DND-41 (cell line): ENCODE data around the gene DLGAP1.

Experiments
- ATAC-seq: fragments of 200-7000 bp; cut with Tn5 transposase; 3 replicates; pipeline ENCODE4 v1.9.1; 2021; ENCODE audit warnings: low read depth; ENCODE audit not compliant: insufficient read depth
- DNase-seq: peaks from one replicate; pipeline ENCODE4 v3.0.0-alpha.2; 2020
- H2AFZ ChIP-seq: 2 replicates; pipeline ENCODE4 v1.6.0; 2012; ENCODE audit warnings: low read depth, low read length
- H3K27ac ChIP-seq: 2 replicates; pipeline ENCODE4 v1.5.1; 2012; ENCODE audit warnings: low read length, inconsistent platforms
- H3K27me3 ChIP-seq: fragments of 200-600 bp; sonication (generic); 2 replicates; pipeline ENCODE4 v1.6.0; 2012; ENCODE audit warnings: low read length, mild to moderate bottlenecking, inconsistent platforms; ENCODE audit not compliant: insufficient read depth, poor library complexity
- H3K36me3 ChIP-seq: 2 replicates; pipeline ENCODE4 v1.5.1; 2012; ENCODE audit warnings: low read length, inconsistent platforms; ENCODE audit not compliant: insufficient read depth
- H3K4me1 ChIP-seq: 2 replicates; pipeline ENCODE4 v1.5.1; 2012; ENCODE audit warnings: mild to moderate bottlenecking, low read length; ENCODE audit not compliant: insufficient read depth
- H3K4me2 ChIP-seq: 2 replicates; pipeline ENCODE4 v1.6.0; 2012; ENCODE audit warnings: mild to moderate bottlenecking, moderate library complexity, low read length, inconsistent platforms; ENCODE audit not compliant: insufficient read depth
- H3K4me3 ChIP-seq, 2 experiments: fragments of 200-600 bp in 1 of 2; shearing (Covaris generic) in 1 of 2; 2 replicates each; pipeline ENCODE4 v1.5.1; 2012 to 2016; ENCODE audit warnings: inconsistent platforms in 2 of 2, low read length in 2 of 2, mild to moderate bottlenecking in 2 of 2, low read depth in 1 of 2, moderate library complexity in 1 of 2
- H3K79me2 ChIP-seq: 2 replicates; pipeline ENCODE4 v1.6.0; 2012; ENCODE audit warnings: low read length, inconsistent platforms; ENCODE audit not compliant: insufficient read depth
- H3K9ac ChIP-seq: 2 replicates; pipeline ENCODE4 v1.6.0; 2012; ENCODE audit warnings: low read depth, mild to moderate bottlenecking, inconsistent platforms, low read length, moderate library complexity
- H3K9me3 ChIP-seq: 2 replicates; pipeline ENCODE4 v1.5.1; 2012; ENCODE audit warnings: low read length, moderate library complexity, mild to moderate bottlenecking, inconsistent platforms; ENCODE audit not compliant: insufficient read depth, severe bottlenecking
- H4K20me1 ChIP-seq: 2 replicates; pipeline ENCODE4 v1.6.0; 2012; ENCODE audit warnings: low read length; ENCODE audit not compliant: insufficient read depth
- EZH2 ChIP-seq: IDR thresholded peaks from 3 replicates; pipeline ENCODE4 v1.6.1; 2012; ENCODE audit warnings: borderline replicate concordance, low read depth, mild to moderate bottlenecking, moderate library complexity, low read length, inconsistent platforms; ENCODE audit not compliant: severe bottlenecking
- TF ChIP-seq, protein P1 (sequence below): IDR thresholded peaks from 2 replicates; pipeline ENCODE4 v1.5.1; 2012; ENCODE audit warnings: borderline replicate concordance, low read length, moderate library complexity, mild to moderate bottlenecking; ENCODE audit not compliant: poor library complexity, severe bottlenecking; ENCODE audit errors: extremely low read depth

DLGAP1 gene

DNA sequence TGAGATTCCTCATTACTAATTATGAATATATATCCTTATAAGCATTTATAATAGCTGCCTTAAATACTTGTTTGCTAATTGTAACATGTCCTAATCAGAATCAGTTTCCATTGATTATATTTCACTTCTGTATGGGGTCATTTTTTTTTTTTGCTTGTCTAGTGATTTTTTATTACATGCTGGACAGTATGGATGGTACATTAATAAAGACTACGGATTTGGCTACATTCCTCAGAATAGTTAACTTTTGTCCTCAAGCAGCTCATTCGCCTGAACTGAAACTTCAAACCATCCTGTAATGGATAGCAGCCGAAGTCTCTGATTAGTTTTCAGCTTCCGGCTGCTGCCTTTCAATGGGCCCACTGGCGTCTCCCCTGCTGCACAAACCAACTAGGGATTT lies 993.4 kb downstream of the DLGAP1 start:
- Histone ChIP-seq H3K4me1 (0 out of 2 replicates have a peak, but pooled peaks cover 3% of the 10 kb centered on the region), H4K20me1 (peaks cover 13% of the 10 kb centered on the region; the same call in 1 of the 2 replicates), H3K9ac (no peak overlapping the region), H3K36me3 (peaks cover 37% of the 10 kb centered on the region), H3K27ac (no peak overlapping the region), H3K27me3 (no peaks in the 10 kb centered on the region), H3K4me2 (no peak overlapping the region), H3K9me3 (no peaks in the 10 kb centered on the region), H3K4me3 (no peak overlapping the region), H2AFZ (no peak overlapping the region), H3K79me2 (peaks cover 11% of the 10 kb centered on the region)
- no peak for DNase-seq
- no peak for ATAC-seq
- TF ChIP-seq, protein P1, sequence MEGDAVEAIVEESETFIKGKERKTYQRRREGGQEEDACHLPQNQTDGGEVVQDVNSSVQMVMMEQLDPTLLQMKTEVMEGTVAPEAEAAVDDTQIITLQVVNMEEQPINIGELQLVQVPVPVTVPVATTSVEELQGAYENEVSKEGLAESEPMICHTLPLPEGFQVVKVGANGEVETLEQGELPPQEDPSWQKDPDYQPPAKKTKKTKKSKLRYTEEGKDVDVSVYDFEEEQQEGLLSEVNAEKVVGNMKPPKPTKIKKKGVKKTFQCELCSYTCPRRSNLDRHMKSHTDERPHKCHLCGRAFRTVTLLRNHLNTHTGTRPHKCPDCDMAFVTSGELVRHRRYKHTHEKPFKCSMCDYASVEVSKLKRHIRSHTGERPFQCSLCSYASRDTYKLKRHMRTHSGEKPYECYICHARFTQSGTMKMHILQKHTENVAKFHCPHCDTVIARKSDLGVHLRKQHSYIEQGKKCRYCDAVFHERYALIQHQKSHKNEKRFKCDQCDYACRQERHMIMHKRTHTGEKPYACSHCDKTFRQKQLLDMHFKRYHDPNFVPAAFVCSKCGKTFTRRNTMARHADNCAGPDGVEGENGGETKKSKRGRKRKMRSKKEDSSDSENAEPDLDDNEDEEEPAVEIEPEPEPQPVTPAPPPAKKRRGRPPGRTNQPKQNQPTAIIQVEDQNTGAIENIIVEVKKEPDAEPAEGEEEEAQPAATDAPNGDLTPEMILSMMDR: no peak
- no peak for TF ChIP-seq EZH2

DNA sequence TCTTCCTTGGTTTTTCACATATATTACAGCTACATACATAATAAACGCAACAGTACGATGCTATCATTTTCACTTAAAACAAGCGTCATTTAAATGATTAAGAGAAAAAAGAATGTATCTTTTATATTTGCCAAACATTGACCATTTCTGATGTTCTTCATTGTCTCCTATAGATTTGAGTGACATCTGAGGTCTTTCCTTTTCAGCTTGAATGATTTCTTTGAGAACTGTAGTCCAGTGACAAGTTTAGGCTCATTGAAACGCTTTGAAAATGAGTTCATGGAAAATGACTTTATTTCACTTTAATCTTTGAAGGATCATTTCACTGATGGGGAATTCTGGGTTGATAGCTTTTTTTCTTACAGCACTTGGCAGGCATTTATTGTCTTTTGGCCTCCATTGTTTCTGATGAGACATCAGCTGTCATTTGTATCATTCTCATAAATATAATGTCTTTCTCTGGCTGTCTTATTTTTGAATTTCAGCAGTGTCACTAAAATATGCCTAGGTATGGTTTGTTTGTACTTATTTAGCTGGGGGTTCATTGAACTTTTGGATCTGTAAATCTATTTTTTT lies 994.2 kb downstream of the DLGAP1 start:
- no peak for DNase-seq
- H3K4me1 ChIP-seq: no peaks in the 10 kb centered on the region
- TF ChIP-seq EZH2: no peak
- TF ChIP-seq, protein P1: no peak

DNA sequence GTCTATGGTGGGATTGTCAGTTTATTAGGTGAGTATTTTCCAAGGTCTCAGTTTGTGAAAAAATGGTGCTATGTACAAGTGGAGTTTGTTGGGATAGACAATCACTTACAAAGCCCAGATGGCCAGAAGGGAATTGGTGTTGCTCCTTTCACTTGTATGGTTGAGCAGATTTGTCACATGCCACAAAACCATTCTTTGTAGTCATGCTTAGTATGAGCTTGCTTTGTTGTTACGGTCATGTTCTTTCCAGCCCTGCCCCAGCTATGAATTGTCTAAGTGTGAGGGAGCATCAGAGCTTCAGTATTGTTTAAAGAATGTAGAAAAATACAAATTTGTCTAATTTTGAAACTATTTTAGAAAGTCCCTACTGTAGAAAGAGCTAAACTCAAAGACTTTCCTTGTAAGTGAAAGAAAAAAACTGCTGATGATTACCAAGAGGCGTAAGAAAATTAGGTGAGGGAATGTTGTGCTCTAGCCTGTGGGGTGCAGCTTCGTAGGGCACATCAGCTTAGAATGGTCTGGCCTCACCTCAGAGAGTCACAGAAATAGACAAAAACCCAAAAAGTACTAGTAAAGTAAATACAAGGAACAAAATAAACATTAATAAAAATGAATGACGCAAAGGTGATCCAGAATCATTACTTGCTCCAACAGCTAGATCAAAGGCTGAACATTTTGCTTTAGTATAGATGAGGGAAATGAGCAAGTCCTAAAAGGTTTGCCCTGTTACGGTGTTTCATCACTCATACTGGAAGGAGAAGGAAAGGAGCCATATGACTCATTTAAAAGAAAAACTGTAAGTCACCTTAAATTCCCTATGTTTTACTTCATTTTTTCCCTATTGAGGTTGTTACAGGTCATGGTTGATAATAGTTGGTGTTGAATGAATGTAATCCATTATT lies 995.9 kb downstream of the DLGAP1 start:
- Histone ChIP-seq H3K79me2 (peaks cover 36% of the 10 kb centered on the region), H3K4me3 (no peak overlapping the region), H3K36me3 (peaks cover 54% of the 10 kb centered on the region), H3K27me3 (no peaks in the 10 kb centered on the region), H3K9me3 (no peaks in the 10 kb centered on the region), H4K20me1 (peaks cover 32% of the 10 kb centered on the region), H3K4me2 (no peak overlapping the region), H3K4me1 (peaks cover 15% of the 10 kb centered on the region; the same call in 1 of the 2 replicates), H3K9ac (no peak overlapping the region), H2AFZ (no peak overlapping the region), H3K27ac (no peak overlapping the region)
- TF ChIP-seq, protein P1: no peak
- TF ChIP-seq EZH2: no peak
- DNase-seq: no peak
- no peak for ATAC-seq

More for the DNA sequence above, 994.2 kb downstream of the DLGAP1 start:
- Histone ChIP-seq H3K9me3 (no peaks in the 10 kb centered on the region), H3K4me3 (no peak overlapping the region), H3K27me3 (no peaks in the 10 kb centered on the region), H3K79me2 (peaks cover 19% of the 10 kb centered on the region), H2AFZ (no peak overlapping the region), H3K27ac (no peak overlapping the region), H3K4me2 (no peak overlapping the region), H3K36me3 (peaks cover 45% of the 10 kb centered on the region), H3K9ac (no peak overlapping the region), H4K20me1 (peaks cover 21% of the 10 kb centered on the region)
- ATAC-seq: no peak
